Panc1 (cell line): ENCODE measurements around the gene NDUFAF5. TPM values are rescaled to one million over a fixed set of nuclear protein-coding genes. Genes with fewer than 3 reads are reported as not detected.

Experiments used
- ATAC-seq: fragments of 200-7000 bp; cut with Tn5 transposase; 2 replicates; pipeline ENCODE4 v1.9.1; 2020; ENCODE audit warnings: mild to moderate bottlenecking, moderate library complexity
- BruUV-seq: library from RNA; stranded (reverse); fragments of 400-500 nt; replicated peaks from 2 replicates; lab custom pipeline; 2021; lab: Mats Ljungman, UMichigan
- CTCF ChIA-PET: fragments of 300-600 bp; sonication (Branson Sonifier 250); formaldehyde crosslinking; loops from one replicate; lab custom pipeline; 2022; ENCODE audit warnings: antibody characterized with exemption; lab: Charles Lee
- POLR2A ChIA-PET: fragments of 300-600 bp; sonication (Branson Sonifier 250); formaldehyde crosslinking; loops from one replicate; lab custom pipeline; 2022; ENCODE audit warnings: antibody characterized with exemption; lab: Charles Lee
- DNase-seq: peaks from one replicate; pipeline ENCODE4 v3.0.0-alpha.2; 2010; ENCODE audit warnings: low read depth, low spot score
- H3K27ac ChIP-seq: 2 replicates; pipeline ENCODE4 v1.5.1; 2011; ENCODE audit warnings: mild to moderate bottlenecking, low read length, inconsistent platforms
- H3K27me3 ChIP-seq: fragments of 200-500 bp; sonication (Bioruptor generic); 2 replicates; pipeline ENCODE4 v1.6.0; 2014; ENCODE audit warnings: low read length, inconsistent platforms; ENCODE audit not compliant: control insufficient read depth, insufficient read depth
- H3K36me3 ChIP-seq: fragments of 200-500 bp; sonication (Bioruptor generic); 2 replicates; pipeline ENCODE4 v1.5.1; 2014; ENCODE audit warnings: inconsistent platforms, mild to moderate bottlenecking, low read length, moderate library complexity; ENCODE audit not compliant: control insufficient read depth, insufficient read depth
- H3K4me1 ChIP-seq: 2 replicates; pipeline ENCODE4 v1.5.1; 2011; ENCODE audit warnings: inconsistent platforms, mild to moderate bottlenecking, low read length, moderate library complexity; ENCODE audit not compliant: control insufficient read depth, insufficient read depth
- H3K4me3 ChIP-seq, 2 experiments: 2 replicates each; pipeline ENCODE4 v1.5.1; 2011 to 2012; ENCODE audit warnings: low read depth in 2 of 2, low read length in 2 of 2, mild to moderate bottlenecking in 2 of 2, inconsistent platforms in 1 of 2, moderate library complexity in 1 of 2
- H3K9me3 ChIP-seq: fragments of 200-500 bp; sonication (Bioruptor generic); 2 replicates; pipeline ENCODE4 v1.5.1; 2014; ENCODE audit warnings: low read depth, mild to moderate bottlenecking, inconsistent platforms, low read length, moderate library complexity; ENCODE audit not compliant: control insufficient read depth, insufficient read depth
- CTCF ChIP-seq: fragments of 450-650 bp; IDR thresholded peaks from 2 replicates; pipeline ENCODE4 v1.5.1; 2017; ENCODE audit warnings: mild to moderate bottlenecking
- POLR2AphosphoS5 ChIP-seq: IDR thresholded peaks from 2 replicates; pipeline ENCODE4 v1.6.1; 2012; ENCODE audit warnings: mild to moderate bottlenecking, low read depth, low read length, moderate library complexity
- SIN3A ChIP-seq: IDR thresholded peaks from 2 replicates; pipeline ENCODE4 v1.6.1; 2012; ENCODE audit warnings: low read depth, mild to moderate bottlenecking, low read length, moderate library complexity, borderline replicate concordance; ENCODE audit not compliant: insufficient read depth
- TCF7L2 ChIP-seq: IDR thresholded peaks from 2 replicates; pipeline ENCODE4 v1.6.1; 2011; ENCODE audit warnings: mild to moderate bottlenecking, low read depth, low read length, inconsistent platforms
- in situ Hi-C: cut with HindIII; loops from 2 replicates; pipeline ENCODE4 v1.10.0; 2016; ENCODE audit warnings: low sequenced_read_pairs, low pct_unique_long_range_greater_than_20kb
- intact Hi-C: fragments of 100-400 bp; cut with micrococcal nuclease; formaldehyde crosslinking; loops from one replicate; pipeline ENCODE4 v1.10.0; 2022; ENCODE audit not compliant: unreplicated experiment
- total RNA-seq: library from RNA; stranded (reverse); gene quantifications from one replicate; pipeline ENCODE4 v1.2.1, GENCODE V29; 2021; ENCODE audit not compliant: unreplicated experiment
- TF ChIP-seq, protein P1 (sequence below), 2 experiments: IDR thresholded peaks; 2 replicates each; pipeline ENCODE4 v1.6.1; 2011 to 2012; ENCODE audit warnings: low read depth in 2 of 2, control low read depth in 1 of 2, low read length in 1 of 2, mild to moderate bottlenecking in 1 of 2, moderate library complexity in 1 of 2; ENCODE audit not compliant: insufficient read depth in 1 of 2

NDUFAF5 gene
- total RNA-seq, 1 experiment from 2014 or later = 23.0 TPM

GRCh38 chr20:13739731-13740649 is 44.8 kb upstream of the NDUFAF5 start:
- TF ChIP-seq CTCF = no peak
- no peak for TF ChIP-seq POLR2AphosphoS5
- TF ChIP-seq SIN3A = no peak
- no peak for TF ChIP-seq TCF7L2
- TF ChIP-seq, protein P1, sequence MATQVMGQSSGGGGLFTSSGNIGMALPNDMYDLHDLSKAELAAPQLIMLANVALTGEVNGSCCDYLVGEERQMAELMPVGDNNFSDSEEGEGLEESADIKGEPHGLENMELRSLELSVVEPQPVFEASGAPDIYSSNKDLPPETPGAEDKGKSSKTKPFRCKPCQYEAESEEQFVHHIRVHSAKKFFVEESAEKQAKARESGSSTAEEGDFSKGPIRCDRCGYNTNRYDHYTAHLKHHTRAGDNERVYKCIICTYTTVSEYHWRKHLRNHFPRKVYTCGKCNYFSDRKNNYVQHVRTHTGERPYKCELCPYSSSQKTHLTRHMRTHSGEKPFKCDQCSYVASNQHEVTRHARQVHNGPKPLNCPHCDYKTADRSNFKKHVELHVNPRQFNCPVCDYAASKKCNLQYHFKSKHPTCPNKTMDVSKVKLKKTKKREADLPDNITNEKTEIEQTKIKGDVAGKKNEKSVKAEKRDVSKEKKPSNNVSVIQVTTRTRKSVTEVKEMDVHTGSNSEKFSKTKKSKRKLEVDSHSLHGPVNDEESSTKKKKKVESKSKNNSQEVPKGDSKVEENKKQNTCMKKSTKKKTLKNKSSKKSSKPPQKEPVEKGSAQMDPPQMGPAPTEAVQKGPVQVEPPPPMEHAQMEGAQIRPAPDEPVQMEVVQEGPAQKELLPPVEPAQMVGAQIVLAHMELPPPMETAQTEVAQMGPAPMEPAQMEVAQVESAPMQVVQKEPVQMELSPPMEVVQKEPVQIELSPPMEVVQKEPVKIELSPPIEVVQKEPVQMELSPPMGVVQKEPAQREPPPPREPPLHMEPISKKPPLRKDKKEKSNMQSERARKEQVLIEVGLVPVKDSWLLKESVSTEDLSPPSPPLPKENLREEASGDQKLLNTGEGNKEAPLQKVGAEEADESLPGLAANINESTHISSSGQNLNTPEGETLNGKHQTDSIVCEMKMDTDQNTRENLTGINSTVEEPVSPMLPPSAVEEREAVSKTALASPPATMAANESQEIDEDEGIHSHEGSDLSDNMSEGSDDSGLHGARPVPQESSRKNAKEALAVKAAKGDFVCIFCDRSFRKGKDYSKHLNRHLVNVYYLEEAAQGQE (IDR thresholded peaks at IDR 0.05; ENCODE audit: insufficient read depth in 1 of 2, low read depth in 2 of 2, low read length in 1 of 2) = no peak
- Histone ChIP-seq H3K9me3 (no peaks in the 10 kb centered on the region), H3K27me3 (no peaks in the 10 kb centered on the region), H3K4me1 (no peaks in the 10 kb centered on the region), H3K4me3 (no peak overlapping the region), H3K27ac (no peak overlapping the region), H3K36me3 (peaks cover 10% of the 10 kb centered on the region; the same call in 1 of the 2 replicates)
- no peak for ATAC-seq
- in situ Hi-C loops (no loop called here), intact Hi-C loops (no loop called here)
- POLR2A ChIA-PET = interaction anchor here (0.6 kb wide), 1 partner anchor 84 kb away, joined by 6 read pairs; no protein-coding TSS in a partner anchor
- no TSS peak for BruUV-seq
- CTCF ChIA-PET = no interaction called here
- DNase-seq = no peak

- ATAC-seq (no peak), DNase-seq (no peak)
- Histone ChIP-seq H3K36me3 (peaks cover 4% of the 10 kb centered on the region), H3K27ac (no peak overlapping the region), H3K27me3 (no peaks in the 10 kb centered on the region), H3K9me3 (no peaks in the 10 kb centered on the region), H3K4me3 (no peak overlapping the region), H3K4me1 (no peaks in the 10 kb centered on the region)
- ChIA-PET POLR2A (no interaction called here), CTCF (no interaction called here)
- TF ChIP-seq, protein P1 (IDR thresholded peaks at IDR 0.05; ENCODE audit: insufficient read depth in 1 of 2, low read depth in 2 of 2, low read length in 1 of 2) = no peak
- TF ChIP-seq TCF7L2 = no peak
- TF ChIP-seq POLR2AphosphoS5 = no peak
- TF ChIP-seq CTCF = no peak
- TF ChIP-seq SIN3A = no peak
- in situ Hi-C loops (no loop called here), intact Hi-C loops (no loop called here)
- no TSS peak for BruUV-seq
Measured at GRCh38 chr20:13741879-13742278, 42.9 kb upstream of the NDUFAF5 start.
